Neural crest cell (in vitro differentiated cells): ENCODE results near the gene ARHGAP20. TPM values are rescaled to one million over a fixed set of nuclear protein-coding genes. Genes with fewer than 3 reads are reported as not detected.

Experiments used
- DNase-seq: peaks from one replicate; pipeline ENCODE4 v3.0.0; 2021; ENCODE audit warnings: low read depth, mixed read lengths, low spot score
- H3K27ac Mint-ChIP-seq: one replicate; pipeline ENCODE4 v1.8.0; 2021; ENCODE audit warnings: mild to moderate bottlenecking, mixed read lengths; ENCODE audit not compliant: unreplicated experiment
- H3K27me3 Mint-ChIP-seq: 2 replicates; pipeline ENCODE4 v1.8.0; 2021; ENCODE audit warnings: low read depth, mild to moderate bottlenecking, mixed read lengths
- H3K36me3 Mint-ChIP-seq: 2 replicates; pipeline ENCODE4 v1.8.0; 2021; ENCODE audit warnings: low read depth, mild to moderate bottlenecking, mixed read lengths
- H3K4me1 Mint-ChIP-seq: 2 replicates; pipeline ENCODE4 v1.8.0; 2021; ENCODE audit warnings: mixed read lengths
- H3K4me3 Mint-ChIP-seq: one replicate; pipeline ENCODE4 v1.8.0; 2021; ENCODE audit warnings: mild to moderate bottlenecking, mixed read lengths
- H3K9me3 Mint-ChIP-seq: 2 replicates; pipeline ENCODE4 v1.8.0; 2021; ENCODE audit warnings: mixed read lengths
- CTCF ChIP-seq: fragments of 200-600 bp; sonication (generic); conservative IDR thresholded peaks from 2 replicates; pipeline ENCODE4 v1.5.0; 2021; ENCODE audit warnings: antibody characterized with exemption, mild to moderate bottlenecking
- total RNA-seq: library from RNA; stranded (reverse); gene quantifications from 2 replicates; pipeline ENCODE4 v1.2.1, GENCODE V29; 2021

ARHGAP20 gene
- total RNA-seq, 1 donor from 2014 or later = 0.23 TPM

GRCh38 chr11:110565357-110566336 lies 146.6 kb downstream of the ARHGAP20 start:
- DNase-seq = no peak
- no peak overlapping the region for H3K4me3 Mint-ChIP-seq

GRCh38 chr11:110564676-110565356 lies 147.4 kb downstream of the ARHGAP20 start:
- Mint-ChIP-seq H3K4me1 (peaks cover 12% of the 10 kb centered on the region), H3K4me3 (no peak overlapping the region), H3K36me3 (no peaks in the 10 kb centered on the region), H3K9me3 (no peaks in the 10 kb centered on the region), H3K27ac (no peak overlapping the region), H3K27me3 (peaks cover 11% of the 10 kb centered on the region)
- no peak for DNase-seq
- no peak for TF ChIP-seq CTCF

More at GRCh38 chr11:110565357-110566336, 146.6 kb downstream of the ARHGAP20 start:
- TF ChIP-seq CTCF = no peak
- H3K36me3 Mint-ChIP-seq = no peaks in the 10 kb centered on the region
- peaks cover 12% of the 10 kb centered on the region for H3K4me1 Mint-ChIP-seq
- H3K27ac Mint-ChIP-seq = no peak overlapping the region
- H3K9me3 Mint-ChIP-seq = no peaks in the 10 kb centered on the region
- peaks cover 3% of the 10 kb centered on the region for H3K27me3 Mint-ChIP-seq

GRCh38 chr11:110544779-110545178 lies 167.5 kb downstream of the ARHGAP20 start:
- H3K4me3 Mint-ChIP-seq = no peak overlapping the region
- H3K27ac Mint-ChIP-seq = no peak overlapping the region
- peaks cover 8% of the 10 kb centered on the region for H3K27me3 Mint-ChIP-seq
- H3K36me3 Mint-ChIP-seq = no peaks in the 10 kb centered on the region
- TF ChIP-seq CTCF = no peak
- no peaks in the 10 kb centered on the region for H3K4me1 Mint-ChIP-seq
- no peak for DNase-seq
- peaks cover 20% of the 10 kb centered on the region for H3K9me3 Mint-ChIP-seq

GRCh38 chr11:110538154-110538553 lies 174.1 kb downstream of the ARHGAP20 start:
- H3K27me3 Mint-ChIP-seq = no peaks in the 10 kb centered on the region
- H3K36me3 Mint-ChIP-seq = no peaks in the 10 kb centered on the region
- H3K9me3 Mint-ChIP-seq = peaks cover 3% of the 10 kb centered on the region
- H3K4me3 Mint-ChIP-seq = no peak overlapping the region
- no peak overlapping the region for H3K27ac Mint-ChIP-seq
- TF ChIP-seq CTCF = no peak
- H3K4me1 Mint-ChIP-seq = no peaks in the 10 kb centered on the region
- DNase-seq = no peak

GRCh38 chr11:110530900-110531741 lies 181.1 kb downstream of the ARHGAP20 start:
- no peak for TF ChIP-seq CTCF
- no peak for DNase-seq
- peaks cover 20% of the 10 kb centered on the region for H3K9me3 Mint-ChIP-seq
- H3K4me3 Mint-ChIP-seq = no peak overlapping the region
- H3K36me3 Mint-ChIP-seq = peaks cover 4% of the 10 kb centered on the region
- no peaks in the 10 kb centered on the region for H3K27me3 Mint-ChIP-seq
- no peaks in the 10 kb centered on the region for H3K4me1 Mint-ChIP-seq
- no peak overlapping the region for H3K27ac Mint-ChIP-seq
